ENCODE data around the gene MZB1.

MZB1 gene

GRCh38 chr5:139389701-139390638 lies at the start of gene MZB1:
TSS of gene MZB1 (minus strand) at chr5:139389913. CDS start at chr5:139389856, 57 bp downstream.
- DNase-seq (ENCODE audit: low read depth), result no peak

GRCh38 chr5:139439013-139439903 lies 49.5 kb upstream of the MZB1 start, which contains the start of gene DNAJC18:
TSS of gene DNAJC18 (minus strand) at chr5:139439525. CDS start at chr5:139439445, 80 bp downstream.
- DNase-seq (ENCODE audit: low read depth), result peak; percentile 91

GRCh38 chr5:139438707-139439012 lies 48.9 kb upstream of the MZB1 start:
- DNase-seq (ENCODE audit: low read depth), result no peak

- no peak for DNase-seq (ENCODE audit: low read depth)
Observed at GRCh38 chr5:139435676-139436075, 46.0 kb upstream of the MZB1 start.

- no peak for DNase-seq (ENCODE audit: low read depth)
Observed at GRCh38 chr5:139431706-139432105, 42.0 kb upstream of the MZB1 start.

- DNase-seq (ENCODE audit: low read depth), result no peak
Observed at GRCh38 chr5:139430015-139430414, 40.3 kb upstream of the MZB1 start.

- peak; percentile 97 for DNase-seq (ENCODE audit: low read depth)
Observed at GRCh38 chr5:139426203-139426885, 36.6 kb upstream of the MZB1 start.

- no peak for DNase-seq (ENCODE audit: low read depth)
Observed at GRCh38 chr5:139425497-139425896, 35.8 kb upstream of the MZB1 start.

GRCh38 chr5:139422307-139422893 lies 32.7 kb upstream of the MZB1 start:
- DNase-seq (ENCODE audit: low read depth), result peak; percentile 78

- no peak for DNase-seq (ENCODE audit: low read depth)
Observed at GRCh38 chr5:139419226-139420192, 29.8 kb upstream of the MZB1 start.

GRCh38 chr5:139418793-139419192 lies 29.1 kb upstream of the MZB1 start:
- no peak for DNase-seq (ENCODE audit: low read depth)

- DNase-seq (ENCODE audit: low read depth), result peak; percentile 63
Observed at GRCh38 chr5:139417214-139417613, 27.5 kb upstream of the MZB1 start.

GRCh38 chr5:139416651-139417050 lies 26.9 kb upstream of the MZB1 start:
- DNase-seq (ENCODE audit: low read depth), result no peak

- DNase-seq (ENCODE audit: low read depth), result no peak
Observed at GRCh38 chr5:139415869-139416268, 26.2 kb upstream of the MZB1 start.

- no peak for DNase-seq (ENCODE audit: low read depth)
Observed at GRCh38 chr5:139415221-139415861, 25.6 kb upstream of the MZB1 start.

- DNase-seq (ENCODE audit: low read depth), result no peak
Observed at GRCh38 chr5:139414581-139415130, 24.9 kb upstream of the MZB1 start.

- DNase-seq (ENCODE audit: low read depth), result no peak
Observed at GRCh38 chr5:139413963-139414362, 24.2 kb upstream of the MZB1 start.

GRCh38 chr5:139413153-139413552 lies 23.4 kb upstream of the MZB1 start:
- no peak for DNase-seq (ENCODE audit: low read depth)

GRCh38 chr5:139410993-139411828 lies 21.5 kb upstream of the MZB1 start:
- no peak for DNase-seq (ENCODE audit: low read depth)
